ENCODE data around the gene SETD4. TPM values are rescaled to one million over a fixed set of nuclear protein-coding genes. Genes with fewer than 3 reads are reported as not detected.
A peak's percentile ranks its signal among the peaks of the same experiment; 100 is the strongest.

SETD4 gene
- total RNA-seq, 1 donor from 2014 or later, result 11.9 TPM

DNA sequence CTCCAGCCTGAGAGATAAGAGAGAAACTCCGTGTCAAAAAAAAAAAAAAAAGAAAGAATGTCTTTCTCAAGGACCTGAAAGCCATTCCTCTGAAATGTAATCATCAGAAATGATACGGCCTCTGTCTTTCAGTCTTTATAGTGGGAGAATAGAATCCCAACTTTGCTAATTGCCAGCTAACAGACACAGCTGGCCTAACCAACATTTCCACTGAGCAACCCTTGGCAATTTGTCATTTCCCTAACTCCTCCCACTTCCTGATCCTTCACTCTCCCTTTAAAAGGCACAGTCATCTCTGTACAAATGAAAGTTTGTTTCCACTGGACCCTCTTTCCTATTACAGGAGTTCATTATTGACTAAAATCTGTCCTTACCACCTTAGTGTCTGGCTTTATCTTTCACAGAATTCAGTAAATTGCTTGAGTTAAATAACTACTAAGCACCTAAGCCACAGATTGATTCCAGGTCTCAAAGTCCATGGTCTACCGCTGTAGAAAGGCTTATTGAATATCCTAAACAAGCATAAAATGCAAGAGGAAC lies 5.2 kb upstream of the SETD4 start:
- no peak for DNase-seq (ENCODE audit: low spot score)
- no peaks in the 10 kb centered on the region for H3K27me3 Mint-ChIP-seq (ENCODE audit: low read depth)
- no peak for TF ChIP-seq CTCF (IDR thresholded peaks at IDR 0.05)
- peaks cover 10% of the 10 kb centered on the region for H3K4me1 Mint-ChIP-seq (ENCODE audit: low read depth)
- H3K27ac Mint-ChIP-seq (ENCODE audit: unreplicated experiment), result no peak overlapping the region
- H3K9me3 Mint-ChIP-seq (ENCODE audit: low read depth), result peaks cover 8% of the 10 kb centered on the region
- H3K4me3 Mint-ChIP-seq (ENCODE audit: unreplicated experiment), result no peak overlapping the region
- peaks cover 7% of the 10 kb centered on the region for H3K36me3 Mint-ChIP-seq (ENCODE audit: low read depth)

GRCh38 chr21:36064085-36064460 lies 3.7 kb upstream of the SETD4 start:
- Mint-ChIP-seq H3K27ac (ENCODE audit: unreplicated experiment) (no peak overlapping the region), H3K4me1 (ENCODE audit: low read depth) (peaks cover 4% of the 10 kb centered on the region), H3K4me3 (ENCODE audit: unreplicated experiment) (no peak overlapping the region), H3K9me3 (ENCODE audit: low read depth) (peaks cover 7% of the 10 kb centered on the region), H3K36me3 (ENCODE audit: low read depth) (peaks cover 4% of the 10 kb centered on the region), H3K27me3 (ENCODE audit: low read depth) (no peaks in the 10 kb centered on the region)
- TF ChIP-seq CTCF (IDR thresholded peaks at IDR 0.05), result no peak
- DNase-seq (ENCODE audit: low spot score), result no peak

DNA sequence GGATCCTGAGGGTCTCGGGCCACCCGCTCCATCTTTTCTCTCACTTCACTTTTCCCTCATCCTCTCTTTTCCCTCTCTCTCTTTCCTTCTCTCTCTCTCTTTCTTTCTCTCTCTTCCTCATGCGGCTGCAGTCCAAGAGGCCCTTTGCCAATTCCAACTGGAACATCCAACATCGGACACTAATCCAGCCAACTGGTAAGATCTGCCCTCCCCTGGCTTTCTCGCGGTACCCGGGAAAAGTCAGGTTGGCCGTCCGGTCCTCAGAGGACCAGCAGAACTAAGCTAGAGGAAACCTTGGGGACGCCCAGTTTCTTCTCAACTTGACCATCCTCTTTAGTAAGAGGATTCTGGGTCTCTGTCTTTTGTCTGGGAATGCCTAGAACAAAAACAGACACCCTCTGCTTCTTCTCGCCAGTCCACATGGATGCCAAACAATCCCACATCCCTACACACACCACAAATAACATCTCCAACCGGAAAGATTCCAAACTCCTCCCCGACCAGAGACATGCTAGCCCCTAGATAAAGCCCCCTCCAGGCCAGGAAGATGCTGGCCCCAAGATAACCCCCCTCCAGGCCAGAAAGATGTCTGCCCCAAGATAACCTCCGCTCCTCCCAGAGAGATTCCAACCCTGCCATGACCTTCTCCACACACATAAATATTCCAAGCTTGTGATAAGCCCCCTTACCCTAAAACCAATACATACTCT lies 3.2 kb upstream of the SETD4 start:
- no peak for TF ChIP-seq CTCF (IDR thresholded peaks at IDR 0.05)
- H3K27me3 Mint-ChIP-seq (ENCODE audit: low read depth), result no peaks in the 10 kb centered on the region
- no peaks in the 10 kb centered on the region for H3K36me3 Mint-ChIP-seq (ENCODE audit: low read depth)
- H3K27ac Mint-ChIP-seq (ENCODE audit: unreplicated experiment), result no peak overlapping the region
- DNase-seq (ENCODE audit: low spot score), result no peak
- H3K4me3 Mint-ChIP-seq (ENCODE audit: unreplicated experiment), result no peak overlapping the region
- H3K9me3 Mint-ChIP-seq (ENCODE audit: low read depth), result peaks cover 2% of the 10 kb centered on the region
- peaks cover 9% of the 10 kb centered on the region for H3K4me1 Mint-ChIP-seq (ENCODE audit: low read depth)

GRCh38 chr21:36061445-36061844 lies 1.1 kb upstream of the SETD4 start:
- Mint-ChIP-seq H3K4me1 (ENCODE audit: low read depth) (peaks cover 18% of the 10 kb centered on the region), H3K36me3 (ENCODE audit: low read depth) (peaks cover 10% of the 10 kb centered on the region), H3K27me3 (ENCODE audit: low read depth) (no peaks in the 10 kb centered on the region), H3K27ac (ENCODE audit: unreplicated experiment) (no peak overlapping the region), H3K4me3 (ENCODE audit: unreplicated experiment) (no peak overlapping the region), H3K9me3 (ENCODE audit: low read depth) (no peaks in the 10 kb centered on the region)
- DNase-seq (ENCODE audit: low spot score), result no peak
- TF ChIP-seq CTCF (IDR thresholded peaks at IDR 0.05), result no peak

GRCh38 chr21:36059823-36060158 lies 535 bp downstream of the SETD4 start:
- DNase-seq (ENCODE audit: low spot score), result no peak
- peaks cover 18% of the 10 kb centered on the region for H3K4me1 Mint-ChIP-seq (ENCODE audit: low read depth)
- H3K9me3 Mint-ChIP-seq (ENCODE audit: low read depth), result no peaks in the 10 kb centered on the region
- peaks cover 20% of the 10 kb centered on the region for H3K36me3 Mint-ChIP-seq (ENCODE audit: low read depth)
- H3K27ac Mint-ChIP-seq (ENCODE audit: unreplicated experiment), result peak overlapping the region; percentile 89
- peak overlapping the region; percentile 94 for H3K4me3 Mint-ChIP-seq (ENCODE audit: unreplicated experiment)
- TF ChIP-seq CTCF (IDR thresholded peaks at IDR 0.05), result no peak
- no peaks in the 10 kb centered on the region for H3K27me3 Mint-ChIP-seq (ENCODE audit: low read depth)
